Tibial nerve (tissue), 3 donors: ENCODE results near the gene CD34.

Source experiments
- CTCF ChIP-seq, 5 experiments: fragments of 200-600 bp in 3 of 5; fragments of 450-650 bp in 2 of 5; sonication (generic) in 3 of 5; IDR thresholded peaks; one replicate each; pipeline ENCODE4 v1.5.1; 2016 to 2019; ENCODE audit warnings: antibody characterized with exemption in 5 of 5, mild to moderate bottlenecking in 3 of 5, moderate library complexity in 2 of 5
- POLR2A ChIP-seq, 2 donors: fragments of 450-650 bp; IDR thresholded peaks; one replicate each; pipeline ENCODE4 v1.6.1; 2017; ENCODE audit warnings: antibody characterized with exemption in 2 of 2, mild to moderate bottlenecking in 2 of 2, moderate library complexity in 2 of 2

GRCh38 chr1:207847116-207847515, 63.8 kb downstream of the CD34 start:
- TF ChIP-seq CTCF (IDR thresholded peaks at IDR 0.05) (no peak), POLR2A (IDR thresholded peaks at IDR 0.05) (no peak)
